NCI-H2171 (cell line): Measurements from ENCODE around the gene GNPAT.

Source experiments
- DNase-seq: peaks from one replicate; lab custom pipeline; 2025; lab: John Stamatoyannopoulos, UW

Gene GNPAT

GRCh38 chr1:231242516-231243198 is 1.6 kb downstream of the GNPAT start:
- no peak for DNase-seq

- DNase-seq = no peak
These were observed 7.8 kb downstream of the GNPAT start for GRCh38 chr1:231248778-231249177.

- DNase-seq = no peak
These were observed 11.3 kb downstream of the GNPAT start for GRCh38 chr1:231252336-231252735.

- no peak for DNase-seq
These were observed 19.3 kb downstream of the GNPAT start for GRCh38 chr1:231260351-231260750.

- DNase-seq = no peak
These were observed 23.6 kb downstream of the GNPAT start for GRCh38 chr1:231264642-231265041.

- DNase-seq = no peak
These were observed 24.4 kb downstream of the GNPAT start for GRCh38 chr1:231265379-231265778.

GRCh38 chr1:231266811-231267322 is 25.9 kb downstream of the GNPAT start:
- no peak for DNase-seq

GRCh38 chr1:231272173-231272572 is 31.2 kb downstream of the GNPAT start:
- DNase-seq = no peak

GRCh38 chr1:231272880-231273279 is 31.9 kb downstream of the GNPAT start:
- DNase-seq = no peak

- DNase-seq = no peak
These were observed 33.3 kb downstream of the GNPAT start for GRCh38 chr1:231274119-231274825.

- DNase-seq = peak; percentile 54
These were observed 37.2 kb downstream of the GNPAT start for GRCh38 chr1:231278100-231278790.

GRCh38 chr1:231279081-231279480 is 38.1 kb downstream of the GNPAT start:
- DNase-seq = no peak

- no peak for DNase-seq
These were observed 38.7 kb downstream of the GNPAT start for GRCh38 chr1:231279683-231280082.

- DNase-seq = no peak
These were observed 43.4 kb downstream of the GNPAT start for GRCh38 chr1:231284441-231284840.

GRCh38 chr1:231286603-231287002 is 45.6 kb downstream of the GNPAT start:
- DNase-seq = no peak

- DNase-seq = no peak
These were observed 54.9 kb downstream of the GNPAT start for GRCh38 chr1:231295938-231296337.

- no peak for DNase-seq
These were observed 61.0 kb downstream of the GNPAT start for GRCh38 chr1:231301990-231302389.

GRCh38 chr1:231310391-231310934 is 69.5 kb downstream of the GNPAT start:
- DNase-seq = no peak

GRCh38 chr1:231311720-231312431 is 70.9 kb downstream of the GNPAT start:
- DNase-seq = no peak

- DNase-seq = no peak
These were observed 71.4 kb downstream of the GNPAT start for GRCh38 chr1:231312432-231312788.

- no peak for DNase-seq
These were observed 72.6 kb downstream of the GNPAT start for GRCh38 chr1:231313661-231314060.

GRCh38 chr1:231315887-231316286 is 74.9 kb downstream of the GNPAT start:
- no peak for DNase-seq
